ENCODE results near the gene HTD2.

DNA sequence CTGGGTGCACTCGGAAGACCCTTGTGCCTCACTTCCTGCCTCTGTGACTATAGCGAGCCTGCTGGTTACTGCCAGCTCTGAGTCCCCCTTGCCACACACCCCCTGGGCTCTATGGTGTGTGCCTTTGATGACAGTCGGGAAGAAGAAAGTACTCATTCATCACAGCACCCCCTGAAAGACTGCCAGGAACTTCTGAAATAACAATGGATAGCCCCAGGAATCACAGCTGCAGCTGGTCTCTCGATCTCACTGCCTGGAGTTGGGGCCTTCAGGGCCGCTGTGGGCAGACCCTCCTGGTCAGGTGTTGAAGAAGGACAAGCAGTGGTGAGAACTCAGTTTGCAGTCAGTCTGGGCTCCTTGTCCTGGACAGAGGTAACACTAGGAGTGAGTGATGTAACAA is 10.1 kb upstream of the HTD2 start:
- TF ChIP-seq, protein P1, sequence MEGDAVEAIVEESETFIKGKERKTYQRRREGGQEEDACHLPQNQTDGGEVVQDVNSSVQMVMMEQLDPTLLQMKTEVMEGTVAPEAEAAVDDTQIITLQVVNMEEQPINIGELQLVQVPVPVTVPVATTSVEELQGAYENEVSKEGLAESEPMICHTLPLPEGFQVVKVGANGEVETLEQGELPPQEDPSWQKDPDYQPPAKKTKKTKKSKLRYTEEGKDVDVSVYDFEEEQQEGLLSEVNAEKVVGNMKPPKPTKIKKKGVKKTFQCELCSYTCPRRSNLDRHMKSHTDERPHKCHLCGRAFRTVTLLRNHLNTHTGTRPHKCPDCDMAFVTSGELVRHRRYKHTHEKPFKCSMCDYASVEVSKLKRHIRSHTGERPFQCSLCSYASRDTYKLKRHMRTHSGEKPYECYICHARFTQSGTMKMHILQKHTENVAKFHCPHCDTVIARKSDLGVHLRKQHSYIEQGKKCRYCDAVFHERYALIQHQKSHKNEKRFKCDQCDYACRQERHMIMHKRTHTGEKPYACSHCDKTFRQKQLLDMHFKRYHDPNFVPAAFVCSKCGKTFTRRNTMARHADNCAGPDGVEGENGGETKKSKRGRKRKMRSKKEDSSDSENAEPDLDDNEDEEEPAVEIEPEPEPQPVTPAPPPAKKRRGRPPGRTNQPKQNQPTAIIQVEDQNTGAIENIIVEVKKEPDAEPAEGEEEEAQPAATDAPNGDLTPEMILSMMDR (IDR thresholded peaks at IDR 0.05) = no peak
- TF ChIP-seq POLR2AphosphoS5 (IDR thresholded peaks at IDR 0.05; ENCODE audit: low read depth, low read length) = no peak

Measured in Panc1 (cell line).